WTC11 (cell line): Measurements from ENCODE around the gene XPOT. TPM values are rescaled to one million over a fixed set of nuclear protein-coding genes. Genes with fewer than 3 reads are reported as not detected.

Experiments
- ATAC-seq: fragments of 200-7000 bp; cut with Tn5 transposase; 2 replicates; pipeline ENCODE4 v1.10.0; 2021; ENCODE audit warnings: mild to moderate bottlenecking, moderate library complexity
- CTCF ChIA-PET: fragments of 300-600 bp; sonication (Branson Sonifier 250); formaldehyde crosslinking; loops from one replicate; lab custom pipeline; 2021; ENCODE audit warnings: antibody characterized with exemption; lab: Charles Lee
- POLR2A ChIA-PET: fragments of 350-600 bp; sonication (Branson Sonifier 250); formaldehyde crosslinking; loops from one replicate; lab custom pipeline; 2021; ENCODE audit warnings: antibody characterized with exemption; lab: Charles Lee
- DNase-seq: peaks from one replicate; pipeline ENCODE4 v3.0.0; 2021; ENCODE audit warnings: low spot score
- H3K27ac Mint-ChIP-seq: 2 replicates; pipeline ENCODE4 v1.8.0; 2021; ENCODE audit warnings: mixed read lengths
- H3K27me3 Mint-ChIP-seq: 2 replicates; pipeline ENCODE4 v1.8.0; 2021; ENCODE audit warnings: low read depth, mild to moderate bottlenecking, moderate library complexity, mixed read lengths
- H3K36me3 Mint-ChIP-seq: 2 replicates; pipeline ENCODE4 v1.8.0; 2021; ENCODE audit warnings: mixed read lengths
- H3K4me1 Mint-ChIP-seq: 2 replicates; pipeline ENCODE4 v1.8.0; 2022; ENCODE audit warnings: mixed read lengths
- H3K4me3 Mint-ChIP-seq: 2 replicates; pipeline ENCODE4 v1.8.0; 2021; ENCODE audit warnings: mild to moderate bottlenecking, moderate library complexity, mixed read lengths
- H3K9me3 Mint-ChIP-seq: 2 replicates; pipeline ENCODE4 v1.8.0; 2021; ENCODE audit warnings: mixed read lengths
- AFF4 ChIP-seq: sonication (generic); formaldehyde crosslinking; IDR thresholded peaks from 2 replicates; pipeline ENCODE4 v1.8.1; 2023; ENCODE audit warnings: mild to moderate bottlenecking, missing genetic modification reagents, borderline replicate concordance
- ETV6 ChIP-seq: sonication (generic); formaldehyde crosslinking; IDR thresholded peaks from 2 replicates; pipeline ENCODE4 v1.8.1; 2022; ENCODE audit warnings: mild to moderate bottlenecking, missing genetic modification reagents
- GRHL2 ChIP-seq: fragments of 250-450 bp; sonication (Bioruptor Pico); IDR thresholded peaks from 2 replicates; pipeline ENCODE4 v1.8.0; 2022; ENCODE audit warnings: mild to moderate bottlenecking, moderate library complexity; ENCODE audit not compliant: insufficient replicate concordance, severe bottlenecking
- PRDM15 ChIP-seq: sonication (generic); formaldehyde crosslinking; IDR thresholded peaks from 2 replicates; pipeline ENCODE4 v1.8.0; 2022; ENCODE audit warnings: missing genetic modification reagents
- TEAD4 ChIP-seq: sonication (generic); formaldehyde crosslinking; IDR thresholded peaks from 2 replicates; pipeline ENCODE4 v1.8.0; 2022; ENCODE audit warnings: mild to moderate bottlenecking, missing genetic modification reagents
- USF1 ChIP-seq: sonication (generic); formaldehyde crosslinking; IDR thresholded peaks from 2 replicates; pipeline ENCODE4 v1.8.0; 2022; ENCODE audit warnings: mild to moderate bottlenecking, missing genetic modification reagents
- ZMAT4 ChIP-seq: fragments of 250-450 bp; sonication (Bioruptor Pico); IDR thresholded peaks from 2 replicates; pipeline ENCODE4 v1.9.0; 2021; ENCODE audit warnings: mild to moderate bottlenecking
- ZNF219 ChIP-seq: sonication (generic); formaldehyde crosslinking; IDR thresholded peaks from 2 replicates; pipeline ENCODE4 v1.8.0; 2023; ENCODE audit warnings: missing genetic modification reagents, mild to moderate bottlenecking, borderline replicate concordance
- ZNF281 ChIP-seq: sonication (generic); formaldehyde crosslinking; IDR thresholded peaks from 2 replicates; pipeline ENCODE4 v1.8.0; 2023; ENCODE audit warnings: mild to moderate bottlenecking, missing genetic modification reagents
- ZSCAN18 ChIP-seq: fragments of 250-450 bp; sonication (Bioruptor Pico); IDR thresholded peaks from 2 replicates; pipeline ENCODE4 v2.1.2; 2022; ENCODE audit warnings: mild to moderate bottlenecking, moderate library complexity
- total RNA-seq: library from RNA; stranded (reverse); gene quantifications from 3 replicates; pipeline ENCODE4 v1.2.3, GENCODE V29; 2021
- TF ChIP-seq, protein P1 (sequence below): sonication (generic); formaldehyde crosslinking; IDR thresholded peaks from 2 replicates; pipeline ENCODE4 v1.8.1; 2022; ENCODE audit warnings: mild to moderate bottlenecking, missing genetic modification reagents, moderate library complexity, borderline replicate concordance
- TF ChIP-seq, protein P2 (sequence below): sonication (generic); formaldehyde crosslinking; IDR thresholded peaks from 2 replicates; pipeline ENCODE4 v1.8.1; 2023; ENCODE audit warnings: mild to moderate bottlenecking, moderate library complexity, missing genetic modification reagents
- TF ChIP-seq, protein P3 (sequence below): sonication (generic); formaldehyde crosslinking; IDR thresholded peaks from 2 replicates; pipeline ENCODE4 v1.8.0; 2022; ENCODE audit warnings: mild to moderate bottlenecking, missing genetic modification reagents
- TF ChIP-seq, protein P4 (sequence below): fragments of 250-450 bp; sonication (Bioruptor Pico); IDR thresholded peaks from 2 replicates; pipeline ENCODE4 v1.8.0; 2021; ENCODE audit warnings: mild to moderate bottlenecking
- TF ChIP-seq, protein P5 (sequence below): sonication (generic); formaldehyde crosslinking; conservative IDR thresholded peaks from 2 replicates; pipeline ENCODE4 v1.8.1; 2022; ENCODE audit warnings: mild to moderate bottlenecking, missing genetic modification reagents

The XPOT gene
- total RNA-seq, 1 experiment from 2014 or later: 134 TPM

DNA sequence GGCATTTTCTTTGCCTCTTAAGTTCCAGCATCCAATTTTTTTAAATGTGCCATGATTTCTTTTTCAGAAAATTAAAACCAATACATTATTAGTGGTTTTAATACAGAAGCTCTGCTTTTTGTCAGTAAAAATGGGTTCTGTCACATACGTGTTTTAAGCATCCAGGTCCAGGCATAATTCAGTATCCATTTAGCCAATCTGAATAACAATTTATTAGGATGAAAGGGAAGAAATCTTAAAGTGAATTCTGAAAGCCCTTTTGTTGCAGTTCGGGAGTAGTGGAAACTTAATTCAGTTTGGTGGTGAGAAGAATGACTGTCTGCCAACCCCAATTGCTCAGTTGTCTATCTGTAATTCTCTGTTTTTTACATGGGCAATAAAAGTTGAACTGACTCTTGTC is 7.2 kb downstream of the XPOT start:
- ChIA-PET CTCF (no interaction called here), POLR2A (no interaction called here)
- Mint-ChIP-seq H3K27me3 (no peaks in the 10 kb centered on the region), H3K27ac (no peak overlapping the region), H3K36me3 (peaks cover 51% of the 10 kb centered on the region), H3K4me3 (no peak overlapping the region), H3K9me3 (no peaks in the 10 kb centered on the region), H3K4me1 (peaks cover 16% of the 10 kb centered on the region)
- no peak for DNase-seq
- no peak for ATAC-seq
- TF ChIP-seq, protein P1, sequence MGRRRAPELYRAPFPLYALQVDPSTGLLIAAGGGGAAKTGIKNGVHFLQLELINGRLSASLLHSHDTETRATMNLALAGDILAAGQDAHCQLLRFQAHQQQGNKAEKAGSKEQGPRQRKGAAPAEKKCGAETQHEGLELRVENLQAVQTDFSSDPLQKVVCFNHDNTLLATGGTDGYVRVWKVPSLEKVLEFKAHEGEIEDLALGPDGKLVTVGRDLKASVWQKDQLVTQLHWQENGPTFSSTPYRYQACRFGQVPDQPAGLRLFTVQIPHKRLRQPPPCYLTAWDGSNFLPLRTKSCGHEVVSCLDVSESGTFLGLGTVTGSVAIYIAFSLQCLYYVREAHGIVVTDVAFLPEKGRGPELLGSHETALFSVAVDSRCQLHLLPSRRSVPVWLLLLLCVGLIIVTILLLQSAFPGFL (CRISPR knock-in tag): no peak
- TF ChIP-seq, protein P2, sequence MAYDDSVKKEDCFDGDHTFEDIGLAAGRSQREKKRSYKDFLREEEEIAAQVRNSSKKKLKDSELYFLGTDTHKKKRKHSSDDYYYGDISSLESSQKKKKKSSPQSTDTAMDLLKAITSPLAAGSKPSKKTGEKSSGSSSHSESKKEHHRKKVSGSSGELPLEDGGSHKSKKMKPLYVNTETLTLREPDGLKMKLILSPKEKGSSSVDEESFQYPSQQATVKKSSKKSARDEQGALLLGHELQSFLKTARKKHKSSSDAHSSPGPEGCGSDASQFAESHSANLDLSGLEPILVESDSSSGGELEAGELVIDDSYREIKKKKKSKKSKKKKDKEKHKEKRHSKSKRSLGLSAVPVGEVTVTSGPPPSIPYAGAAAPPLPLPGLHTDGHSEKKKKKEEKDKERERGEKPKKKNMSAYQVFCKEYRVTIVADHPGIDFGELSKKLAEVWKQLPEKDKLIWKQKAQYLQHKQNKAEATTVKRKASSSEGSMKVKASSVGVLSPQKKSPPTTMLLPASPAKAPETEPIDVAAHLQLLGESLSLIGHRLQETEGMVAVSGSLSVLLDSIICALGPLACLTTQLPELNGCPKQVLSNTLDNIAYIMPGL (CRISPR knock-in tag): no peak
- TF ChIP-seq TEAD4 (CRISPR knock-in tag) (no peak), GRHL2 (CRISPR knock-in tag) (no peak), AFF4 (CRISPR knock-in tag) (no peak), PRDM15 (no peak), ZSCAN18 (CRISPR knock-in tag) (no peak), USF1 (CRISPR knock-in tag) (no peak), ZNF281 (no peak), ZMAT4 (CRISPR knock-in tag) (no peak), ZNF219 (CRISPR knock-in tag) (no peak), ETV6 (CRISPR knock-in tag) (no peak)
- TF ChIP-seq, protein P3, sequence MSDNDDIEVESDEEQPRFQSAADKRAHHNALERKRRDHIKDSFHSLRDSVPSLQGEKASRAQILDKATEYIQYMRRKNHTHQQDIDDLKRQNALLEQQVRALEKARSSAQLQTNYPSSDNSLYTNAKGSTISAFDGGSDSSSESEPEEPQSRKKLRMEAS (CRISPR knock-in tag): no peak
- TF ChIP-seq, protein P4, sequence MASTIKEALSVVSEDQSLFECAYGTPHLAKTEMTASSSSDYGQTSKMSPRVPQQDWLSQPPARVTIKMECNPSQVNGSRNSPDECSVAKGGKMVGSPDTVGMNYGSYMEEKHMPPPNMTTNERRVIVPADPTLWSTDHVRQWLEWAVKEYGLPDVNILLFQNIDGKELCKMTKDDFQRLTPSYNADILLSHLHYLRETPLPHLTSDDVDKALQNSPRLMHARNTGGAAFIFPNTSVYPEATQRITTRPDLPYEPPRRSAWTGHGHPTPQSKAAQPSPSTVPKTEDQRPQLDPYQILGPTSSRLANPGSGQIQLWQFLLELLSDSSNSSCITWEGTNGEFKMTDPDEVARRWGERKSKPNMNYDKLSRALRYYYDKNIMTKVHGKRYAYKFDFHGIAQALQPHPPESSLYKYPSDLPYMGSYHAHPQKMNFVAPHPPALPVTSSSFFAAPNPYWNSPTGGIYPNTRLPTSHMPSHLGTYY (CRISPR knock-in tag): no peak
- TF ChIP-seq, protein P5, sequence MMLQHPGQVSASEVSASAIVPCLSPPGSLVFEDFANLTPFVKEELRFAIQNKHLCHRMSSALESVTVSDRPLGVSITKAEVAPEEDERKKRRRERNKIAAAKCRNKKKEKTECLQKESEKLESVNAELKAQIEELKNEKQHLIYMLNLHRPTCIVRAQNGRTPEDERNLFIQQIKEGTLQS: no peak
